K562 (cell line): ENCODE results near the gene CDC42EP2. TPM values are rescaled to one million over a fixed set of nuclear protein-coding genes. Genes with fewer than 3 reads are reported as not detected.
A peak's percentile ranks its signal among the peaks of the same experiment; 100 is the strongest.

ENCODE experiments used
- ARID1B ChIP-seq: fragments of 450-650 bp; IDR thresholded peaks from 2 replicates; pipeline ENCODE4 v1.6.1; 2016; ENCODE audit warnings: antibody characterized with exemption, mild to moderate bottlenecking, inconsistent platforms
- CCNT2 ChIP-seq: IDR thresholded peaks from 2 replicates; pipeline ENCODE4 v1.6.1; 2011; ENCODE audit warnings: borderline replicate concordance, low read depth, mild to moderate bottlenecking, moderate library complexity, mixed read lengths, low read length; ENCODE audit not compliant: insufficient read length; ENCODE audit errors: extremely low read depth
- polyA plus RNA-seq, 8 experiments: library from polyadenylated mRNA; depleted of rRNA in 4 of 8; stranded (reverse) in 5 of 8; unstranded in 3 of 8; fragments of >200 nt; fragmentation: Nextera tagmentation in 2 of 8; fragmentation: Illumina TruSeq in 1 of 8; extraction: Ambion mirVana in 2 of 8; extraction: Trizol in 1 of 8; gene quantifications; 2 replicates each; pipeline versions ENCODE4 v1.2.1 to v1.2.3, GENCODE V29; 2011 to 2014; ENCODE audit warnings: inconsistent platforms in 1 of 8, missing spikeins in 1 of 8
- total RNA-seq, 7 experiments: library from RNA; depleted of rRNA in 6 of 7; stranded (reverse); fragments of >200 nt in 6 of 7; fragmentation: Illumina TruSeq in 2 of 7; extraction: Trizol in 2 of 7; gene quantifications; 2 replicates each; pipeline versions ENCODE4 v1.2.1 to v1.2.3, GENCODE V29; 2011 to 2021; ENCODE audit warnings: low replicate concordance in 1 of 7
- TF ChIP-seq, protein P1 (sequence below): sonication (generic); formaldehyde crosslinking; IDR thresholded peaks from 2 replicates; pipeline ENCODE4 v1.8.0; 2023; ENCODE audit warnings: mild to moderate bottlenecking, missing genetic modification reagents
- TF ChIP-seq, protein P2 (sequence below): fragments of 250-450 bp; sonication (Bioruptor Pico); IDR thresholded peaks from 2 replicates; pipeline ENCODE4 v1.5.0; 2020; ENCODE audit warnings: mild to moderate bottlenecking
- TF ChIP-seq, protein P3 (sequence below): IDR thresholded peaks from 2 replicates; pipeline ENCODE4 v1.6.1; 2012; ENCODE audit warnings: low read depth, low read length, improper control_type of control experiment, borderline replicate concordance

Gene CDC42EP2
- total and polyA plus RNA-seq, 9 of the 15 experiments (the other 6 are each of a cell fraction or from before 2014, with no cell fraction given), result 0.27 to 3.5 (median 0.83) TPM; not detected in 1

DNA sequence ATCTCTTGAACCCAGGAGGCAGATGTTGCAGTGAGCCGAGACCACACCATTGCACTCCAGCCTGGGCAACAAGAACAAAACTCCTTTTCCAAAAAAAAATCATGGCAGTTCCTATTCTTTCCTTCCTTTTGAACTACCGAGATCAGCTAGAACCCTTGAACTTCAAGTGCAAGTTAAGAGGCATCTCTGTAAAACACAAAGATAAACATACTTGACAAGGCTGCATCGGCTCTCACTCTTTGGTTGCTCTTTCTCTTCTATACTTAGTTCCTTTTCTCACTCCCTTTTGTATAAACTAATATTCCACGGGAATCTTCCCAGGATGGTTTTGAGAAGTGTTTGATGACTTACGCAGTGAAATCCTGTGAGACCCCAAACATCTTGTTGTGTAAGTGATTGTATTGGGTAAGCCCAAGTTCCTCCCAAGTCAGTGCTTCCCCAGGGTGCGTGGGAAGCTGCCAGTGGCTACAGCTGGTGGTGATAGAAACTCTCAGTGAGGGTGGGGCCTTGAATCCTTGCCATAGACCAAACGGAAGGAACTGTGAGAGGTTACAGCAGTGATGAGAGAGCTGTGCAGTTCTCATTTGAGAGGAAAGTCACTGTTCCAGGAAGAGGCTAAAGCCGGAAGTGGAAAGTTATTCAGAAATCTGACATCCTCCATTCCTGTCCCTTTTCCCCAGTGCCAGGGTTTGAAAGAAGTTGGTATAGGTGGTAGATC lies 24.1 kb upstream of the CDC42EP2 start (continued):
- TF ChIP-seq, protein P1, sequence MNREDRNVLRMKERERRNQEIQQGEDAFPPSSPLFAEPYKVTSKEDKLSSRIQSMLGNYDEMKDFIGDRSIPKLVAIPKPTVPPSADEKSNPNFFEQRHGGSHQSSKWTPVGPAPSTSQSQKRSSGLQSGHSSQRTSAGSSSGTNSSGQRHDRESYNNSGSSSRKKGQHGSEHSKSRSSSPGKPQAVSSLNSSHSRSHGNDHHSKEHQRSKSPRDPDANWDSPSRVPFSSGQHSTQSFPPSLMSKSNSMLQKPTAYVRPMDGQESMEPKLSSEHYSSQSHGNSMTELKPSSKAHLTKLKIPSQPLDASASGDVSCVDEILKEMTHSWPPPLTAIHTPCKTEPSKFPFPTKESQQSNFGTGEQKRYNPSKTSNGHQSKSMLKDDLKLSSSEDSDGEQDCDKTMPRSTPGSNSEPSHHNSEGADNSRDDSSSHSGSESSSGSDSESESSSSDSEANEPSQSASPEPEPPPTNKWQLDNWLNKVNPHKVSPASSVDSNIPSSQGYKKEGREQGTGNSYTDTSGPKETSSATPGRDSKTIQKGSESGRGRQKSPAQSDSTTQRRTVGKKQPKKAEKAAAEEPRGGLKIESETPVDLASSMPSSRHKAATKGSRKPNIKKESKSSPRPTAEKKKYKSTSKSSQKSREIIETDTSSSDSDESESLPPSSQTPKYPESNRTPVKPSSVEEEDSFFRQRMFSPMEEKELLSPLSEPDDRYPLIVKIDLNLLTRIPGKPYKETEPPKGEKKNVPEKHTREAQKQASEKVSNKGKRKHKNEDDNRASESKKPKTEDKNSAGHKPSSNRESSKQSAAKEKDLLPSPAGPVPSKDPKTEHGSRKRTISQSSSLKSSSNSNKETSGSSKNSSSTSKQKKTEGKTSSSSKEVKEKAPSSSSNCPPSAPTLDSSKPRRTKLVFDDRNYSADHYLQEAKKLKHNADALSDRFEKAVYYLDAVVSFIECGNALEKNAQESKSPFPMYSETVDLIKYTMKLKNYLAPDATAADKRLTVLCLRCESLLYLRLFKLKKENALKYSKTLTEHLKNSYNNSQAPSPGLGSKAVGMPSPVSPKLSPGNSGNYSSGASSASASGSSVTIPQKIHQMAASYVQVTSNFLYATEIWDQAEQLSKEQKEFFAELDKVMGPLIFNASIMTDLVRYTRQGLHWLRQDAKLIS (CRISPR knock-in tag), result no peak
- TF ChIP-seq ARID1B (0 out of 2 replicates have a peak, but pooled peaks have one; percentile 22), CCNT2 (no peak)
- TF ChIP-seq, protein P2, sequence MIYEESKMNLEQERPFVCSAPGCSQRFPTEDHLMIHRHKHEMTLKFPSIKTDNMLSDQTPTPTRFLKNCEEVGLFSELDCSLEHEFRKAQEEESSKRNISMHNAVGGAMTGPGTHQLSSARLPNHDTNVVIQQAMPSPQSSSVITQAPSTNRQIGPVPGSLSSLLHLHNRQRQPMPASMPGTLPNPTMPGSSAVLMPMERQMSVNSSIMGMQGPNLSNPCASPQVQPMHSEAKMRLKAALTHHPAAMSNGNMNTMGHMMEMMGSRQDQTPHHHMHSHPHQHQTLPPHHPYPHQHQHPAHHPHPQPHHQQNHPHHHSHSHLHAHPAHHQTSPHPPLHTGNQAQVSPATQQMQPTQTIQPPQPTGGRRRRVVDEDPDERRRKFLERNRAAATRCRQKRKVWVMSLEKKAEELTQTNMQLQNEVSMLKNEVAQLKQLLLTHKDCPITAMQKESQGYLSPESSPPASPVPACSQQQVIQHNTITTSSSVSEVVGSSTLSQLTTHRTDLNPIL, result no peak
- TF ChIP-seq, protein P3, sequence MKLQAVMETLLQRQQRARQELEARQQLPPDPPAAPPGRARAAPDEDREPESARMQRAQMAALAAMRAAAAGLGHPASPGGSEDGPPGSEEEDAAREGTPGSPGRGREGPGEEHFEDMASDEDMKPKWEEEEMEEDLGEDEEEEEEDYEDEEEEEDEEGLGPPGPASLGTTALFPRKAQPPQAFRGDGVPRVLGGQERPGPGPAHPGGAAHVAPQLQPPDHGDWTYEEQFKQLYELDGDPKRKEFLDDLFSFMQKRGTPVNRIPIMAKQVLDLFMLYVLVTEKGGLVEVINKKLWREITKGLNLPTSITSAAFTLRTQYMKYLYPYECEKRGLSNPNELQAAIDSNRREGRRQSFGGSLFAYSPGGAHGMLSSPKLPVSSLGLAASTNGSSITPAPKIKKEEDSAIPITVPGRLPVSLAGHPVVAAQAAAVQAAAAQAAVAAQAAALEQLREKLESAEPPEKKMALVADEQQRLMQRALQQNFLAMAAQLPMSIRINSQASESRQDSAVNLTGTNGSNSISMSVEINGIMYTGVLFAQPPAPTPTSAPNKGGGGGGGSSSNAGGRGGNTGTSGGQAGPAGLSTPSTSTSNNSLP, result no peak
